ENCODE results near the gene CACNB3.

GRCh38 chr12:48857278-48857994, 39.1 kb downstream of the CACNB3 start:
- no peak for TF ChIP-seq CTCF (IDR thresholded peaks at IDR 0.05)
- TF ChIP-seq POLR2A (IDR thresholded peaks at IDR 0.05) = no peak

All from heart left ventricle (tissue), 13 donors.